KOPT-K1 (cell line): ENCODE data around the gene RAC2.
"Not testable (repeated sequence)": the region's sequence is repeated elsewhere in the genome, so short reads cannot be mapped to it uniquely, and the experiment has no call there.

Experiments used
- H3K27ac ChIP-seq: fragments of 200-600 bp; sonication (generic); 2 replicates; pipeline ENCODE4 v1.5.1; 2016; ENCODE audit warnings: antibody characterized with exemption, mild to moderate bottlenecking, low read depth, low read length; ENCODE audit not compliant: poor library complexity, severe bottlenecking
- H3K36me3 ChIP-seq: fragments of 200-600 bp; sonication (generic); 2 replicates; pipeline ENCODE4 v1.5.1; 2017; ENCODE audit warnings: antibody characterized with exemption, mild to moderate bottlenecking, low read length, moderate library complexity; ENCODE audit not compliant: insufficient read depth
- H3K9me3 ChIP-seq: fragments of 200-600 bp; sonication (generic); 2 replicates; pipeline ENCODE4 v1.5.1; 2017; ENCODE audit warnings: antibody characterized with exemption, low read length, mild to moderate bottlenecking; ENCODE audit not compliant: insufficient read depth, poor library complexity, severe bottlenecking

Gene RAC2

GRCh38 chr22:37235897-37236607, 8.0 kb downstream of the RAC2 start:
- peak overlapping the region; percentile 13 for H3K27ac ChIP-seq
- H3K36me3 ChIP-seq: peaks cover 99% of the 10 kb centered on the region
- H3K9me3 ChIP-seq: no peaks in the 10 kb centered on the region

DNA sequence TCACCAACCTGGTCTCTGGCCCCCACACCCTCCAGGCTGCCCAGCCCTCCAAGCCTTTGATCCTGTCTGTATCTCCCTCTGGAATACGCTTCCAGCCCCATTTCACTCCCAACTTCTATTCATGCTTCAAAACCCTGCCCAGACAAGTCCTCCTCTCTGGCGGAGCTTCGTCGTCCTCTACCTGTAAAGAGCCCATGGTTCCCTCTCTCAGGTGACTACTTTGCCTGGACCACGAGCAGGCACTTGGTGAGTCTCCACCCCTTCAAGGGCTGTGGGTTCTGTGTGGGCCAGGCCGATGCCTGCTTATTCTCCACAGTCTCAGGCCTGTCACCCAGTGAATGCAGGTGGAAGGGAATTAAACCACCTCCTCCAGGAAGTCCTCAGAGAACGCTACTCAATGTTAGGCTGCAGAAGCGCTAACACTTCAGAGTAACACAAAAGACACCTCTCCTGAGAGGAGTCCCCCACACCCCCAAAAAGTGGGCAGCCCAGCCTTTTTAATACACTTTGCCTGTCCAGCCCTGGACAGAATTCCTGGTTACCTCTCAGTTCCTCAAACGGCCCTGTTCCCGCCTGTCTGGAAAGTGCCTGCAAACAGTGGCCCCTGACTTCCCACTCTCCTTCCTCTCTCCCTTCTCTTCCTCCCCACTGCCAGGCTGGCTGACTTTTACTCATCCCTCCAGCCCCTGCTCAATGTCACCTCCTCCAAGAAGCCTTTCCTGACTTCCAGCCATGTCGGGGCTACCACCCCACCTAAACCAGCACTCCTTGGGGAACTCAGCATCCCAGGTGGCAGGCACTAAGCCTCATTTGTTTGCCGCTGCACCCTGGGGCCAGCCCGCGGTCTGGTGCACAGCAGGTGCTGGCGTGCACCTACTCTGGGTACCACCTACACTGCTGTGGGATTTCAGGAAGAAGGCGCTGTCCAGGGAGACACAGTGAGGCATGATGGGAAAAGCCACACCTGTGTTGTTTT, 9.0 kb downstream of the RAC2 start:
- Histone ChIP-seq H3K36me3 (peaks cover 94% of the 10 kb centered on the region), H3K27ac (peak overlapping the region; percentile 18)

DNA sequence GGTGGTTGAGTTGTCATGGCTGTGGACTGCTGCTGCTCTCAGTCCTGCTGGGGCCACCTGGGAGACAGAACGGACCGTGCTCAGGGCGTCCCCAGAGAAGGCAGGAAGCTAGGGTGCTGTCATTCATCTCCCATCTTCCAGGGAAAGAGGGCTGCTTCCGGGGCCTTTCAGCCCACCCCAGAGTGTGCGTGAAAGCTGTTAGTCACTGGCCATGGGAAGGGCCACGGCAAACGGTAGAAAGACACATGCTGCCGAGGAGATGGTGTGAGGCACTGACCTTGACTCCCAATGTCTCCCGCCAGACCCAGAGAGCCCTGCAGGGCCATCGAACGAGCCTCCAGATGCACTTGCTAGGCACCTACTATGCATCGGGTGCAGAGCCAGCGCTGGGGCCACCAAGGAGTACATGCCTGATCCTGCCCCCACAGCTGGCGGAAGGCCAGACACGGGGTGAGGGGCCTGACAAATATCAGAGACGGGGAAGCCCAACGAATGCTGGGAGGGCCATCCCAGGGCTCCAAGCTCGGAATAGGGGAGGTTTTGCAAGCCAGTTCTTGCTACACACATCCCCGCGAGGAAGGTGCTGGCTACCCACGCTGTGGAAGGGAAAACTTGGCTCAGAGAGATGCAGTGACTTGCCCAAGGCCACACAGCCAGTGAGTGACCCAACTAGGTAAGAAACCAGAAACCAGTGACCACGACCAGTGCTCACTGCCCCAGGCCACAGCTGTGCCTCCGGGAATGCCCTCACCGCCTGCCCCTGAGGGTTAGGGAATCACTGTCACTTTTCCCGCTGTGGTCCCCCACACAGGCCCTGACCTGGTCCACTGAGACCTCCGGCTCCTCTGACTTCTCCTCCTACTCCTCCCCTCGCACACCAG, 10.1 kb downstream of the RAC2 start:
- Histone ChIP-seq H3K27ac (peak overlapping the region; percentile 18), H3K36me3 (peaks cover 93% of the 10 kb centered on the region), H3K9me3 (no peaks in the 10 kb centered on the region)

More for the DNA sequence above, 9.0 kb downstream of the RAC2 start:
- no peaks in the 10 kb centered on the region for H3K9me3 ChIP-seq

GRCh38 chr22:37233371-37233750, 10.7 kb downstream of the RAC2 start:
- not testable (repeated sequence) for H3K27ac ChIP-seq, H3K9me3 ChIP-seq
- peaks cover 93% of the 10 kb centered on the region for H3K36me3 ChIP-seq

DNA sequence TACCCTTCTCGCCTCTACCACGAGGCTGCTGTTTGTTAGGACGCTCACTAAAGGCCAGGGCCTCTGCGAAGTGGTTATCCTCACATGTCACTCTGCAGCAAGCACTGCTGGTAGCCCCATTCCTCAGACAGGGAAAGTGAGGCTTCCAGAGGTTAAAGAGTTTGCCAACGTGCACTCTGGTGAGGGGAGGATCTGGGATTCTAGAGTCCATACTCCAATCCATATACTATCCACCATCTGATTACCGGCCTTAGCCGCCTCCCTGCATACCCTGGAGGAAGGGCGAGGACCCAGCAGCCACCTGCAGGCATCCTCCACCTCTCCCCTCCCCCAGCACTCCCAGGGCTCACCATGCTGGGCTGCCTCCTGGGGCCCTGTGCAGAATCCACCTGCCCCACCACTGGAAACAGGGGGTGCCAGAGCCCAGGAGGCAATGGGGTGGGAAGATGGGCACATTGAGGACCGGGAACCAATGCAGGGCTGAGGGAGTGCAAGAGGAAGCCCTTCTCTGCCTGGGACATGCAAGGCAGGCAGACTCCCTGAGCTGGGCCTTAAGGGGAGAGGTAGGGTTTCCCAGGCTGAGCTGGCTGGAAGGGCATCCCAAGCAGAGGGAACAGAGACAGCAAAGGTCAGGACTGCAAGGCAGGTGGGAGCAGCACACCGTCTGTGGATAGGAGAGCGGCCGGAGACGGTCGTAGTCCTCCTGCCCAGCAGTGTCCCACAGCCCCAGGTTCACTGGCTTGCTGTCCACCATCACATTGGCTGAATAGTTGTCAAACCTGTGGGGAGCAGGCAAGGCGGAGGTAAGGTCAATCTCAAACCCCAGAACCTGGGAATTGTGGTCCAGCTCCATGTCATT, 11.7 kb downstream of the RAC2 start:
- Histone ChIP-seq H3K9me3 (no peaks in the 10 kb centered on the region), H3K27ac (peak overlapping the region; percentile 100), H3K36me3 (peaks cover 93% of the 10 kb centered on the region)

DNA sequence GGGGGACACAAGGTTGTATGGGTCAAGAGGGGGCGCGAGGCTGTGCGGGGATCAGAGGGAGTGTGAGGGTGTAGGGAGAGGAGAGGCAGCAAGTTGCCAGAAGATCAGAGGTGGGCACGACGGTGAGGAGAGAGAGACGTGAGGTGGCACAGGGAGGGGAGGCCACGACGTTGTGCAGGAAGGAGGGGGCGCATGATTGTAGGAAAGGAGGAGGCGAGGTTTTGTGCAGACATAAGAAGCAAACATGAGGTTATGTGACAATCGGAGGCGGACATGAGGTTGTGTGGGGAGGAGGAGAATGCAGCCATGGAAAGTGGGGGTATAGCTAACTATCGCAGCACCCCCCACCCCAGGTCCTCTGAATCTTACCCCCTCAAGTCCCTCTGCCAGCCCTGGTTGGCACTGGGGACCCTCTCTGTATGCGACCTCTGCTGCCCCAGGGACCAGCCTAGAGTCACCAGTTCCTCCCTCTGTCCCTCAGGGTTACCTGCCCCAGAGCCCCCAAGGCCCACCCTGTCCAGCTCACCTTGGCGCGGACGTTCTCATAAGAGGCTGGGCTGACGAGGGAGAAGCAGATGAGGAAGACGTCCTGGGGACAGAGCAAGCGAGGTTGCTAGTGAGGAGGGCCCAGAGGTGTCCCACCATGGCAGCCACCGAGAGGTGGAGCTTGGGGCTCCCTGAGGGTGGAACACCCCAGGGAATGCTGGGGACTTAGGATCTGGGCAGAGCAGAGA, 12.5 kb downstream of the RAC2 start:
- peak overlapping the region; percentile 100 for H3K27ac ChIP-seq

DNA sequence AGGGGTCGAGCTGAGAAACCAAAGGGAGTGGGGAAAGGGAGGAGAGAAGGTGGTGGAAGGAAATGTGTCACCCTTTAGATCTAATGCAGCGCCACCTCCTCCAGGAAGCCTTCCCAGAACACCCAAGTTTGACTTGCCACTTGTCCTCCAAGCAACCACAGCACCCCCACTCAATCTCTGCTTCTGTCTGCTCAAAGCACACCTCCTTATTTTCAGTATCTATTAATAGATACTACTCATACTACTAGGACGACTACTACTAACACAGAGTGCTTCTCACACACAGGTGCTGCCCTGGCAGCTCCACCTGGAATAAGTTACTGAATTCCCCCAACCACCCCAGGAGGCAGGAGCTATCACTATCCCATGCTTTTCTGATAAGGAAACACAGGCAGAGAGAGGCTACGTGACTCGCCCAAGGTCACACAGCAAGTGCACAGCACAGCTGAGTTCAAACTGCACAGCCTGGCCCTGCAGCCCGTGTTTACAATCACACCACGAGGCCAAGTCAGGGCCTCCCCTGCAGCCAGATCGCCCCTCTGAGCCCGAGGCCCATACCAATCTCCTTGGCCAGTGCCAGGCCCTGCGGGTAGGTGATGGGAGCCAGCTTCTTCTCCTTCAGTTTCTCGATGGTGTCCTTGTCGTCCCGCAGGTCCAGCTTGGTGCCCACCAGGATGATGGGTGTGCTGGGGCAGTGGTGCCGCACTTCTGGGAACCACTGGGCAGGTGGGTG, 13.2 kb downstream of the RAC2 start:
- Histone ChIP-seq H3K9me3 (no peaks in the 10 kb centered on the region), H3K27ac (peak overlapping the region; percentile 100), H3K36me3 (peaks cover 90% of the 10 kb centered on the region)

More for the DNA sequence above, 12.5 kb downstream of the RAC2 start:
- Histone ChIP-seq H3K36me3 (peaks cover 90% of the 10 kb centered on the region), H3K9me3 (no peaks in the 10 kb centered on the region)

DNA sequence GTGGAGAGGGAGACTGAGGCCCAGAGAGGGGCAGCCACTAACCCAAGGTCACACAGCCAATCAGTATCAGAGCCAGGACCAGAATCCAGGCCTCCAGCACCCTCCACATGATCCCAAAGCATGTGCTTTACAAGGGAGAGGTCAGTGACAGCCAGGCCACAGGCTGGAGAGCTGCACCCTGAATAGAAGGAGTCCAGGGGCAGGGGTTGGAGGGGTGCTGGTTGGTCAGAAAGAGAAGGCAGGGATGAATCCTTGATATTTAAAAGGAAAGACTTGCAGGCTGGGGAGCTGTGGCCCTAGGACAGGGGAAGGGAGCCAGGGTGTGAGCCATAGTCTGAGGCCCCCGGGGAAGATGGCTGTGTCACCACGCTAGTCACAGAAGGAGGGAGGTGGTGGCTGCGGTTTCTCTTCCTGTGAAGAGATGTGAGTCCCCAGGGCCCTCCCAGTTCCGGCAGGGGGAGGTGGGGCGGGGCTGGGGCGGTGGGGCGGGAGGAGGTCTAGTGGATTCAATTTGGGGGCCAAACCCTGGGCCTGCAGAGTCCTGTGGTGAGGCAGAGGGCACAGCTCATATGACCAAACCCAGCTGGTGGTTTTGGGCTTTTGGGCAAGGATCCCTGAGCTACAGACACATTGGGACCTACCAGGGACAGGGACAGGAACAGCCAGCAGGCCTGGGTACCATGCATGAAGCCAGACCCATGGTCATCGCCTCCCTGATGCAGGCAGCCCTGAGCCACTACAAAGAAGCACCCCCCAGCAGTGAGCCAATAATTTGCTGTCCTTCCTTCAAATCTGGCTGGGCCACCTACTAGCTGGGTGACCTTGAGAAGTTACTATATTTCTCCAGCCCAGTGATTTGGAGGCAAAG, 14.0 kb downstream of the RAC2 start:
- Histone ChIP-seq H3K36me3 (peaks cover 90% of the 10 kb centered on the region), H3K27ac (peak overlapping the region; percentile 100), H3K9me3 (no peaks in the 10 kb centered on the region)

DNA sequence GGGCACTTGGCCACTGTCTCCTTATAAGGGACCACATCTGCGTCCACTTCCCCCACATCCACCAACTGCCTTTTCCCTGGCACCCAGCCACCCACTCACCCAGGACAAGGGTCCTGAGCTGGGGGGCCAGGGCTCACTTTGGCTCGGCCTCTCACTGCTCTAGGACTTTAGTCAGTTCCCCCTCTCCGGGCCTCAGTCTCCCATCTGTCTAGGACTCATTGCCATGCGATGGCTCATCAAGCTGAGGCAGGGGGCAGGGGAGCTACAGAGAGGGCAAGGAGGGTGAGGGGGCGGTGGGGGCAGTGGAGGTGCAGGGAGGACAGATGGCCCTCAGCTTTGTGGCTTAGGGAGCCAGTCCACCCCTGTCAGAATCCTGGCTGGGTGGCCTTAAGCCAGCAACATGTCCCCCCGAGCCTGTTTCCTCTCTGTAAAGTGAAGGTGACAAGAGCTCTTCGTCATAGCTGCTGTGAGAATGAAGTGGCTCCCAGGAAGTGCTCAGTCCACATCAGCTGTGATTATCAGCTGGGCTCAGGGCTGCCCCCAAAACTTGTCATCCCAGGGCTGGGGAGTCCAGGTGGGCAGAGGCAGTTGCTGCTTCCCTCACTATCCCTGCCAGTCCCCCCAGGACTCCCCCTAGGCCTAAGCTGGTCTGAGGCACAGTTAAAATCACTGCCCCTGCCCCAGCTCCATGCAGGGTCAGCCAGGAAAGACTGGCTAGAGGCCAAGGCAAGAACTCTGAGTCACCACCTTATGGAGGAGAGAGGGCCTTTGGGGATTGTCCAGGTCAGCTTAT, 14.9 kb downstream of the RAC2 start:
- H3K27ac ChIP-seq: peak overlapping the region; percentile 100
- no peaks in the 10 kb centered on the region for H3K9me3 ChIP-seq
- H3K36me3 ChIP-seq: peaks cover 90% of the 10 kb centered on the region

DNA sequence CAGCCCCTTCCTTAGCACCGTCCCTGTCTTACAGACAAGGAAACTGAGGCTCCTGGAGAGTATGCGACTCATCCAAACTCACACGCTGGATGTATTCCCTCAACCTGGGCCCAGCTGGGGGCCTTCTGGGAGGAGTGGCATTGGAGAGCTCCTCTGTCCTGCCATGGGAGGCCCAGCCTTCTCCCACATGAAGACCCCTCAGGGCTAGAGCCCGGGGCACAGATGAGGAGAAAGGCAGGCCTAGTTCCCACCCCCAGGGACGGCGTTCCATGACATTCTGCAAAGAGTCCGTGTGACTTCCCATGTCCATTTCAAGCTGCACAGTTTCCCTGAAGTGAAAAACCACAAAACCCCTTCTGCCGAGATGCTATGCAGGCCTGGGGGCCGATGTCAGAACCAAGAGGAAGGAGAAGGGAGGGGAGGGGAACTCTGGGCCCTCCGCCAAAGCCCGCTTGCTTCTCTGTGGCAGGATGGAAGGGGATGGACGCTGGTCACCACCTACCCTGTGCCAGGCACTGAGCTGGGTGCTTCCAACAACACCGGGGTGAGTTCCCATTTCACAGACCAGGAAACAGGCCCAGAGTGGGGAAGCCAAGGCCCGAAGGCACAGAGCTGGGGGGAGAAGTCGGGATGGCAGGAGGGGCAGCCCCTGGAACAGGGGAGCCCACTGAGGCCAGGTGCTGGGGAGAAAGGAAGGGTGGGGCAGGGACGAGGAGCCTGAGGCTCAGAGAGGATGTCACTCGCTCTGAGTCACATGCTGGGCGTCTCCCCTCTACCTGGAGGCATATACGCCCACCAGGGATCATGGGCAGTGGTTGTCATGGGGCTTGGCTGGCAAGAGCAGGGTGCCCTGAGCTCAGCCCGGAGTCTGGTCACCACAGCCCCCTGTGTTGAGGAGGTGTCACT, 15.7 kb downstream of the RAC2 start:
- peaks cover 5% of the 10 kb centered on the region for H3K9me3 ChIP-seq
- peak overlapping the region; percentile 100 for H3K27ac ChIP-seq
- H3K36me3 ChIP-seq: peaks cover 90% of the 10 kb centered on the region

DNA sequence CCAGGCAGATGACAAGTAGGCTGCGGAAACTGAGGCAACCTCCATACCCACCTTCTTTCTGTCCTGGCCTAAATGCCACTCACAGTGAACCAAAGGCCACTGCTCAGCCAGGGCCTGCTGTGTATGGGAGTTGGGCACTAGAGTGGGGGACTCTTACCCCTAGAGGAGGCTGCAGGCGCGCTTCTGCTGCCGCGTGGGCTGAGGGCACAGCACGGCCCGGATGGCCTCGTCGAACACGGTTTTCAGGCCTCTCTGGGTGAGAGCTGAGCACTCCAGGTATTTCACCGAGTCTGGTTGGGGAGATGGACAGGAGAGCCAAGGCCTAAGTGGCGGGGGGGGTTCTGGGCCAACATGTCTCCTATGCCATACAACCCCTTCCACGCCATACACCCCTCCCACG, 17.6 kb downstream of the RAC2 start:
- peaks cover 9% of the 10 kb centered on the region for H3K9me3 ChIP-seq
- H3K27ac ChIP-seq: no peak overlapping the region
- H3K36me3 ChIP-seq: peaks cover 74% of the 10 kb centered on the region
